Measurements from ENCODE around the gene ACBD6.

DNA sequence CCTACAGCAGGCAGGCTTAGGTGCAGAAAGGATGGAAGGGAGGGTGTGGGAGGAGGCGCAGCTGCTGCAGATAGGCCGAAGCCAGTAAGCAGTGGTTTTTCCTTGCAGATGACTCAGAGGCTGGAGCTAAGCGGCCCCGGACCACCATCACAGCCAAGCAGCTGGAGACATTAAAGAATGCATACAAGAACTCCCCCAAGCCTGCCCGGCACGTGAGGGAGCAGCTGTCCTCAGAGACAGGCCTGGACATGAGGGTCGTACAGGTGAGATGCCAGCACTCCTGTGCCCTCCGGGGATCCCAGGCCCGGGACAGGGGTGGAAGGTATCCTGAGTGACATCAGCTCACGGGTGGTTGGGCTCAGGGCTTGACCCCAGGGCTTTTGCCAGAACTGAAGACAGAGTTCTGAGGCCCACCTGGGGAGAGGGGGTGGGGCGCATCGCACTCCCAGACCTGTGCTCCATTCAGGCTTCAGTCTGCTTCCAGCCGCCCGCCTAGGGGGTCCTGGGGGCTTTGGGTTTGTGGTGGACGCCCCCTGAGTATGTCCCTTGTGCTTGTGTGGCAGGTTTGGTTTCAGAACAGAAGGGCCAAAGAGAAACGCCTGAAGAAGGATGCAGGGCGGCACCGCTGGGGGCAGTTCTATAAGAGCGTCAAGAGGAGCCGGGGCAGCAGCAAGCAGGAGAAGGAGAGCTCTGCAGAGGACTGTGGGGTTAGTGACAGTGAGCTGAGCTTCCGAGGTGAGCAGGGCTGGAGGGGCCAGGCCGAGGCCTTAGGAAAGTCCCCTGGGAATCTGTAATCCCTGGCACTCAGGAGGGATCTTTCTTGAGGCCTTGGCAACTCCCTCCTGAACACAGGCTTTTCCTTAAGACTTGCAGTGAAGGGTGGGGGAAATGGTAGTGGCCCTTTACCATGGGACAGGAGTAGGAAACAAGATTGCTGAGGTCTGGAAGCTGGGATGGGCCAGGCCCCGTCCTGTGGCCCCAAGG is 230.8 kb downstream of the ACBD6 start:
- TF ChIP-seq, protein P1, sequence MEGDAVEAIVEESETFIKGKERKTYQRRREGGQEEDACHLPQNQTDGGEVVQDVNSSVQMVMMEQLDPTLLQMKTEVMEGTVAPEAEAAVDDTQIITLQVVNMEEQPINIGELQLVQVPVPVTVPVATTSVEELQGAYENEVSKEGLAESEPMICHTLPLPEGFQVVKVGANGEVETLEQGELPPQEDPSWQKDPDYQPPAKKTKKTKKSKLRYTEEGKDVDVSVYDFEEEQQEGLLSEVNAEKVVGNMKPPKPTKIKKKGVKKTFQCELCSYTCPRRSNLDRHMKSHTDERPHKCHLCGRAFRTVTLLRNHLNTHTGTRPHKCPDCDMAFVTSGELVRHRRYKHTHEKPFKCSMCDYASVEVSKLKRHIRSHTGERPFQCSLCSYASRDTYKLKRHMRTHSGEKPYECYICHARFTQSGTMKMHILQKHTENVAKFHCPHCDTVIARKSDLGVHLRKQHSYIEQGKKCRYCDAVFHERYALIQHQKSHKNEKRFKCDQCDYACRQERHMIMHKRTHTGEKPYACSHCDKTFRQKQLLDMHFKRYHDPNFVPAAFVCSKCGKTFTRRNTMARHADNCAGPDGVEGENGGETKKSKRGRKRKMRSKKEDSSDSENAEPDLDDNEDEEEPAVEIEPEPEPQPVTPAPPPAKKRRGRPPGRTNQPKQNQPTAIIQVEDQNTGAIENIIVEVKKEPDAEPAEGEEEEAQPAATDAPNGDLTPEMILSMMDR (IDR thresholded peaks at IDR 0.05), result no peak
- no peak for TF ChIP-seq POLR2A (IDR thresholded peaks at IDR 0.05)
